C4-2B (cell line): Measurements from ENCODE around the gene KIAA1191.

Experiments used
- H3K27ac ChIP-seq: fragments of 450-650 bp; 2 replicates; pipeline ENCODE4 v1.5.1; 2017
- ZFX ChIP-seq: fragments of 450-650 bp; IDR thresholded peaks from 2 replicates; pipeline ENCODE4 v1.6.1; 2017
- TF ChIP-seq, protein P1 (sequence below): fragments of 450-650 bp; conservative IDR thresholded peaks from 2 replicates; pipeline ENCODE4 v1.5.1; 2017; ENCODE audit warnings: mild to moderate bottlenecking

KIAA1191 gene

DNA sequence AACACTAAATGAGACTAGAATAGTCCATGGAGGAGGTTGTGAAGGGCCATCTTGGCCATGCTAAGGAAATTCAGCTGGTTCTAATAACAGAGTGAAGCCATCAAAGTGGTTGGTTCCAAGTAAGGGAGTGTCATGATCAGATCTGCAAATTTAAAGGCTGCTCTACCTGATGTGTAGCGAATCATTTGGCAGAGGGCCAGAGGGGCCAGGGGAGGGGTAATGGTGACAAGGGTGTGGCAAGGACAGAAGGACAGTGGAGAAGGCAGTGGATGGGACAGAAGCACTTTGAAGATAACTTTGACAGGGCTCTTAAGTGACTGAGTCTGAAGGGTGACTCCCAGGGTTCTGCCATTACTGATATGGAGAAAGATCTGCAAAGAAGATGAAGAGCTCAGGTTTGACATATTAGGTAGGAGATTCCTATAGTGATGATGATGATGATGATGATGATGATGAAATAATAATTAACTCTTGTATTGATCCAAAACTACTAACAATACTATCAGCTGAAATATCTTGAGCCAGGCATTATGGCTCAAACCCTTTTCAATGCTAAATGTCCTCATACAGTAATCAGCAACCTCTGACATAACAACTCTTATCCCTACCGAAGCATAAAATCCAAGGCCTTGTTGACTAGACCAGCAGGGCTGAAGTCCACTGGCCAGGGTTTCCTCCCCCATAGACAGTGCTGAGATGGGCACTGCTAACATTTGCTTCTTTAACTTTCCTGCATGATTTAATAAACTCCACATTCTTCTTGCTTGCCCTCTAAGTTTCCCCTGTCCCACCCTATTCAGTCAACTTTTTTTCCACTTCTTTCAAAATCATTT is 20.0 kb downstream of the KIAA1191 start:
- TF ChIP-seq ZFX: no peak
- TF ChIP-seq, protein P1, sequence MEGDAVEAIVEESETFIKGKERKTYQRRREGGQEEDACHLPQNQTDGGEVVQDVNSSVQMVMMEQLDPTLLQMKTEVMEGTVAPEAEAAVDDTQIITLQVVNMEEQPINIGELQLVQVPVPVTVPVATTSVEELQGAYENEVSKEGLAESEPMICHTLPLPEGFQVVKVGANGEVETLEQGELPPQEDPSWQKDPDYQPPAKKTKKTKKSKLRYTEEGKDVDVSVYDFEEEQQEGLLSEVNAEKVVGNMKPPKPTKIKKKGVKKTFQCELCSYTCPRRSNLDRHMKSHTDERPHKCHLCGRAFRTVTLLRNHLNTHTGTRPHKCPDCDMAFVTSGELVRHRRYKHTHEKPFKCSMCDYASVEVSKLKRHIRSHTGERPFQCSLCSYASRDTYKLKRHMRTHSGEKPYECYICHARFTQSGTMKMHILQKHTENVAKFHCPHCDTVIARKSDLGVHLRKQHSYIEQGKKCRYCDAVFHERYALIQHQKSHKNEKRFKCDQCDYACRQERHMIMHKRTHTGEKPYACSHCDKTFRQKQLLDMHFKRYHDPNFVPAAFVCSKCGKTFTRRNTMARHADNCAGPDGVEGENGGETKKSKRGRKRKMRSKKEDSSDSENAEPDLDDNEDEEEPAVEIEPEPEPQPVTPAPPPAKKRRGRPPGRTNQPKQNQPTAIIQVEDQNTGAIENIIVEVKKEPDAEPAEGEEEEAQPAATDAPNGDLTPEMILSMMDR: no peak
- H3K27ac ChIP-seq: no peak overlapping the region

GRCh38 chr5:176339304-176339703 is 22.3 kb downstream of the KIAA1191 start:
- TF ChIP-seq, protein P1: no peak
- TF ChIP-seq ZFX: no peak
- H3K27ac ChIP-seq: no peak overlapping the region

GRCh38 chr5:176337913-176338312 is 23.7 kb downstream of the KIAA1191 start:
- no peak overlapping the region for H3K27ac ChIP-seq
- TF ChIP-seq, protein P1: no peak
- TF ChIP-seq ZFX: no peak

- TF ChIP-seq, protein P1: no peak
- no peak for TF ChIP-seq ZFX
- no peak overlapping the region for H3K27ac ChIP-seq
Observed at GRCh38 chr5:176334031-176334770, 27.4 kb downstream of the KIAA1191 start.

DNA sequence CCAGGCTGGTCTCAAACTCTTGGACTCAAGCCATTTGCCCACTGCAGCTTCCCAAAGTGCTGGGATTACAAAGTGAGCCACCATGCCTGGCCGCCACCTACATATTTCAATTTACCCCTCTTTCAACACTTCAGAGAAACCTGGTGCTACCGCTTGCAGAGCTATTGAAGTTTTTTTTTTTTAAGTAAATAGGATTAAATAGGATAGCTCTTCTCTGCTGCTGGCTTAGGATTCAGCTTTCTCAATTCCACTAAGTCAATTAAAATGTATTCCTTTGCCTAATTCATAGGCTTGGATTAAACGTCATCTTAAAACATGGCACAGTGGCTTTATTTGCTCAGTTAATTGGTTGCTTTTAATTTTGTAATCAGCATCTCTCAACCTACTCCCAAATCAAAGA is 41.0 kb downstream of the KIAA1191 start:
- H3K27ac ChIP-seq: no peak overlapping the region
- TF ChIP-seq, protein P1: no peak
- TF ChIP-seq ZFX: no peak

DNA sequence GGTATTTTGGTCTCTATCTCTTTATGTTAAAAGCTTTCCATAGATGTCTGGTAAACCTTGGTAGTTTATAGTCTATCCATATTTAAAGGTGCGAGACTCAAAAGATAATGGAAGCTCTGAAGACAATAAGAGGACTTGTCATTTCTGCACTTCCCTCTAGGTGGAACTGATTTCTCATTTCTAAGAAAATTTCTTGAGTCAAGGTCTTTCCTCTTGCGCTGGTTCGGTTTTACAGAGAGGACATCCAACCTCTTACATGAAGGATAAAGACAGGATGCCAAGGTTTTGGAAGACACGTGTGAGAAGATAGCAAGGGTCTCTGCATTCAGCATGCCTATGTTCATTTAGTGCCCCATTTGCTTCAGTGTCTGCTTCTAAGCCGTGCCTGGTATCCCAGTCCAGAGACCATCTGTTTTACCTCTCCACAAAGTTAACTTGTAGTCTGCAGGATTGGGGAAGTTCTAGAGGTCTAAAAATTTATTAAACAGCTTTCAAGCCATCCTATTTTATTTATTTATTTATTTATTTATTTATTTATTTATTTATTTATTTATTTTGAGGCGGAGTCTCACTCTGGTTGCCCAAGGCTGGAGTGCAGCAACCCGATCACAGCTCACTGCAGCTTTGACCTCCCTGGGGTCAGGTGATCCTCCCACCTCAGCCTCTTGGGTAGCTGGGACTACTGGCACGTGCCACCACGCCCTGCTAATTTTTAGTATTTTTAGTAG is 41.6 kb downstream of the KIAA1191 start:
- TF ChIP-seq, protein P1: peak; percentile 34
- TF ChIP-seq ZFX: no peak
- H3K27ac ChIP-seq: no peak overlapping the region
